H1 (cell line): ENCODE measurements around the gene CDCP1.

Experiments
- ASH2L ChIP-seq: fragments of 200-600, 300-600 bp; sonication (generic); IDR thresholded peaks from one replicate; pipeline ENCODE4 v1.7.1; 2017; ENCODE audit warnings: low read length
- EZH2 ChIP-seq: fragments of 200-600 bp; sonication (generic); IDR thresholded peaks from 2 replicates; pipeline ENCODE4 v1.7.1; 2012; ENCODE audit warnings: low read depth, mild to moderate bottlenecking, moderate library complexity, low read length, inconsistent platforms; ENCODE audit not compliant: severe bottlenecking
- PHF8 ChIP-seq: fragments of 200-600 bp; sonication (generic); conservative IDR thresholded peaks from 2 replicates; pipeline ENCODE4 v1.7.1; 2012; ENCODE audit warnings: low read depth, mild to moderate bottlenecking, inconsistent platforms, low read length, moderate library complexity

DNA sequence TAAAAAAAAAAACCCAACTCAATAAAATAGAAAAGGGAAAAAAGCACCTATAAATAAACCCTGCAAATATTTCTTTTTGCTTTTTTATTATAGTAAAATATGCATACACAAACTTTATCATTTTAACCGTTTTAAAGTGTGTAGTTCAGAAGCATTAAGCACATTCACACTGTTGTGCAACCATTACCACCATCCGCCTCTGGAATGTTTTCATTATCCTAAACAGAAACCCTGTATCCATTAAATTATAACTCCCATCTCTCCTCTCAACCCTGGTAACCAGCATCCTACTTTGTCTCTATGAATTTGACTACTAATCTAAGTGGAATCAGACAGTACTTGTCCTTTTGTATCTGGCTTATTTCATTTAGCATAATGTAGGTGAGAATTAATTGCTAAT lies 15.0 kb downstream of the CDCP1 start:
- TF ChIP-seq EZH2 (no peak), PHF8 (no peak), ASH2L (no peak)
